HG03159 (cell line): ENCODE data around the gene AHCYL2.

Experiments used
- ATAC-seq: cut with Tn5 transposase; IDR thresholded peaks from one replicate; pipeline ENCODE4 v1.9.1; 2021; ENCODE audit warnings: mild to moderate bottlenecking, moderate library complexity; ENCODE audit not compliant: unreplicated experiment

The AHCYL2 gene

DNA sequence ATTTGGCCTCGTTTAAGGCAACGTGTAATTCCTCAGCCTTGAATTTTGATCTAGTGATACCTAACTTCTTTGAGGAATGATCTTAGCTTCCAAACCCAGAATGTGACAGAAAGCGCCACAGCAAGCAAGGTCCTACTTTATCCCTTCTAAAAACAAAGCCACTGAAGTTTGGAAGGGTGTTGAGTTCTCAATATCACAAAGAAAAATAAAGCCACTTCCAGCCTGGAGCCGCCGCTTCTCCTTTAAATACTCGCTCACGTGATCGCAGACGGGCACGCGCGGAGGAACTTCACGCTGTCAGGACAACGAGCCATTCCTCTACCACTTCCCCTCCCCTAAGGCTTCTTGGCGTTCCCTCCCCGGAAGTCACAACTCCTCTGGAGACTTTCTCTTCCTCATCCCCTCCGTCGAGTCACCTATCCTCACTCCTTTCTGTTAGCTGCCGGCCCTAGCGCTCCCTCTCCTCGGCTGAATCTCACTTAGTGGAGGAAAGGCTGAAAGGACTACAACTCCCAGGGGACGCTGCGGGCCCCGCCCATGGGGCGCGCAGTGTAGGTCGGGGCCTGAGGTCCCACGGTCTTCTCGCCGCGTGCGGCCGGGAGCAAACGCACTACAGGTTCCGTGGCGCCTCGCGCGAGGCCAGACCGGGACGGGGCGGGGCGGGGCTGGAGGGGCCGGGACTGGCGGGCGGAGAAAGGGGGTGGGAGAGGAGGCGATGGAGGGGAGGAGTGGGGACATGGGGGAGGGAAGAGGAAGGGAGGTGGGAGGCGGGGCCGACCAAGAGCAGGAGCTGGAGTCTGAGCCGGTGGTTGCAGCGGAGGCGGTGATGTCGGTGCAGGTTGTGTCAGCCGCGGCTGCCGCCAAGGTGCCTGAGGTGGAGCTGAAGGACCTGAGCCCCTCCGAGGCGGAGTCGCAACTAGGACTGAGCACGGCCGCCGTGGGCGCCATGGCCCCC lies at the start of gene AHCYL2:
Gene AHCYL2 (plus strand): TSS at position 780 of the 955 bp plus-strand sequence.
- peak; percentile 89 for ATAC-seq

DNA sequence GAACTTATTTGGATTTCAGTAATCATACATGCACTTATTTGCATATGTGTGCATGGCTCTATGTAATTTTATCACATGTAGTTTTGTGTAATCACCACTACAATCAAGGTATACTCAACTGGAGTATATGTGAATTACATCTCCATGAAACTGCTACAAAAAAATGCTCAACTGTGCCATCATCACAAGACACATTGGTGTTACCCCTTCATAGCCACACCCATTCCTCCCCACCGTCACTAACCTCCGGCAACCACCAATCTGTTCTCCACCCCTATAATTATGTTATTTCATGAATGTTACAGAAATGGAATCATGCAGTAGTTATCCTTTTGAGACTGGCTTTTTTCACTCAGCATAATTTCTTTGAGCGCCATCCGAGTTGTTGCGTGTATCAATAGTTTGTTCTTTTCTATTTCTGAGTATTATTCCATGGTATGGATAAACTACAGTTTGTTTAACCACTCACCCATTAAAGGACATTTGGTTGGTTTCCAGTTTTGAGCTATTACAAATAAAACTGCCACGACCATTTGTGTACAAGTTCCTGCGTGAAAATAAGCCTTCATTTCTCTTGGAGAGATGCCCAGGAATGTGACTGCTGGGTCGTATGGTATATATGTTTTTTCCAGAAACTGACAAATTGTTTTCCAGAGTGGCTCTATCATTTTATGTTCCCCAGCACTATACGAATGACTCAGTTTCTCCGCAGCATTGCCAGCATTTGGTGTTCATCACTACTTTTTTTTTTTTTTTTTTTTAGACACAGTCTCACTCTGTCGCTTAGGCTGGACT lies 47.7 kb upstream of the AHCYL2 start:
- no peak for ATAC-seq

DNA sequence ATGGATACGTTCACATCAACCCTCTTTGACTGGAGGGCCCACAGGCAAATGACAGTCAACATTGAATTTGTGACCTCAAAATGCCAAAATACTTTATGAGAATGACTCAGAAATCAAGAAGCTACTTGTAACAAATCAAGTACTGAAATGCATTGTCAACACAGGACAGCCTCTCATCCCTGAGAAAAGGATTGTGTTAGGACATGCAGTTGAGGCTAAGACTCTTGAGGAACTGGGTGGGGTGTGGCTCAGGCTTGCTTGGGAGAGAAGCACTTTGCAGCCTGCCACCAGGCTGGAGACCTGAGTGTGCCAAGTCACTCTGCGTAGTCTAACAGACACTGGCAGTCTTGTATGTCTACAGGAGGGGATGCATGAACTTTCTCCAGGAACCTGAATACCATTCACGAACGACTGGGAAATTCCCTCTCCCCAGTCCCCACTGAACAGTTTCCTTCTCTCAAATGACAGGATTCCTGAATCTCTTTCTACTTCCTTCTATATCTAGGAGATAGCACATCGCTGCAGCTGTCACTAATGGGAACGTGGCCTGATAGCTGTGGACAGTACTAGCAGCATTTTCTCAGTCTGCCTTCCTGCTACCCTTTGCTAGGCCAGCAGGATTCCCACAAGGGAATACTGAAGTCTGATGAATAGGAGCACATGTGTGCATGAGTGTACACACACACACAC lies 39.7 kb upstream of the AHCYL2 start:
- no peak for ATAC-seq

DNA sequence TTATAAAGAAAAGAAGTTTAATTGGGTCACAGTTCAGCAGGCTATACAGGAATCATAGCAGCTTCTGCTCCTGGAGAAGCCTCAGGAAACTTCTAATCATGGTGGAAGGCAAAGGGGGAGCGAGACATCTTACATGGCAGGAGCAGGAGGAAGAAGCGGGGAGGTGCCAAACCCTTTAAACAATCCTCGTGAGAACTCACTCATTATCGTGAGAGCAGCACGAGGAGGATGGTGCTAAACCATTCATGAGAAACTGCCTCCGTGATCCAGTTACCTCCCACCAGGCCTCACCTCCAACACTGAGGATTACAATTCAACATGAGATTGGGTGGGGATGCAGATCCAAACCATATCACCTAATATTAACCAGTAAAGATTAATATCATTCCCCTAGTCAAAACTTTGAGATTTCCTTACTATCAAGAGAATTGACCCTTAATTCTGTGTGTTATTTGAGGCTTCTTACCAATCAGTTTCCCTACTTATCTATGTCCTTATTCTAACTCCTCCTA lies 38.0 kb upstream of the AHCYL2 start:
- ATAC-seq, result no peak

DNA sequence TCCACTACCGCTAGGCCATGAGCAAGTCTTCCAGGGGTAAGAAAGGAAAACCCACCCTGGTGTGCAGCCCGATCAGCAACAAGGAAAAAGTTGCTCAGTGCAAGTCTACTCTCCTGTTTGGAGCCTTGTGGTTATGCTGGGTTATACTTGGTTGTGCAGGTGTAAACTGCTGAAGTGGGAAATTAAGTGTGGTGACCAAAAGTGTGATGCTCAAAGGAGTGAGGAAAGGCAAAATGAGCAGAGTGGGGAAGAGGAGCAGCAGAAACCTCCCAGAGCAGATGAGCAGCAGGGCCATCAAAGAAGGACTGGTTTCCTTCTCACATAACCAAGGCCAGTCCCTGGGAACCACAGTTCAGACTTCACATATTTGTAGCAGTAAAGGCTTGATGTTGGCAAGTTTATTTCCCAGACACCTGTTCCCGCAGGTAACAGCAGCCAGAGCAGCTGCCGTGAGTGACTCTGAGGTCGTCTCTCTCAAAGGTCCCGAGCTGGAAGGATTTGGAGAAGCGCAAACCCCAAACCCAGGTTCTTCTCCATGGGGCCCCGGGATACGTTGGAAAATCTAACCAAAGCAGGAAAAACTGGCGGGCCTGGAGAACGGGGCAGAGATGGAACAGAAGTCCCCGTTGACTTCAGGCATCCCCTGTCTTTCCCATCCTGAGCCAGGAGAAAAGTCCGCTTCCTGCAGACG lies 37.0 kb upstream of the AHCYL2 start:
- no peak for ATAC-seq

DNA sequence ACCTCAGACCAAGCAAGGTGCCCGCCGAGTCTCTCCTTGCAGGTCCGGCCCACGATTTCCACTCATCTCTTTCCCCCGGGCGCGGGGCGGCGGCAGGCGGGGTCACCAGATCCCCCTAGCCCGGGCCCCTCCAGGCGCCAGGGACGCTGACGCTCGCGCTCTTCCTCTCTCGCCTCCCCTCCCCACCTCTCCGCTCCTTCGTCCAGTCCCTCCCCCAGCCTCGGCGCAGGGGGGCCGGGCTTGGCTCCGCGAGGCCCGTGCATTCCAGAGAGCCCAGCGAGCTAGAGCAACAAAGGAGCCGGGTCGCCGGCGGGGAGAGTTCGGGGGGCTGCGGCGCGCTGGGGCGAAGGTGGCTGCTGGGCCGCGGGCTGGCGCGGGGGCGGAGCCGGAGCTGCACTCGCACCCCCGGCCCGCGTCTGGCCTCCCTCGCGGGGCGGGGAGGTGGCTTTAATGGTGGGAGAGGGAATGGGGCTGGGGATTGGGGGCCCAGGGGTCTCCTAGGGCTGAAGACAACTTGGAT lies 36.4 kb upstream of the AHCYL2 start, which contains the start of gene SMO:
Gene SMO (plus strand): TSS at position 262 of the 520 bp plus-strand sequence. CDS start 519 bp downstream, outside the sequence.
- ATAC-seq, result no peak

DNA sequence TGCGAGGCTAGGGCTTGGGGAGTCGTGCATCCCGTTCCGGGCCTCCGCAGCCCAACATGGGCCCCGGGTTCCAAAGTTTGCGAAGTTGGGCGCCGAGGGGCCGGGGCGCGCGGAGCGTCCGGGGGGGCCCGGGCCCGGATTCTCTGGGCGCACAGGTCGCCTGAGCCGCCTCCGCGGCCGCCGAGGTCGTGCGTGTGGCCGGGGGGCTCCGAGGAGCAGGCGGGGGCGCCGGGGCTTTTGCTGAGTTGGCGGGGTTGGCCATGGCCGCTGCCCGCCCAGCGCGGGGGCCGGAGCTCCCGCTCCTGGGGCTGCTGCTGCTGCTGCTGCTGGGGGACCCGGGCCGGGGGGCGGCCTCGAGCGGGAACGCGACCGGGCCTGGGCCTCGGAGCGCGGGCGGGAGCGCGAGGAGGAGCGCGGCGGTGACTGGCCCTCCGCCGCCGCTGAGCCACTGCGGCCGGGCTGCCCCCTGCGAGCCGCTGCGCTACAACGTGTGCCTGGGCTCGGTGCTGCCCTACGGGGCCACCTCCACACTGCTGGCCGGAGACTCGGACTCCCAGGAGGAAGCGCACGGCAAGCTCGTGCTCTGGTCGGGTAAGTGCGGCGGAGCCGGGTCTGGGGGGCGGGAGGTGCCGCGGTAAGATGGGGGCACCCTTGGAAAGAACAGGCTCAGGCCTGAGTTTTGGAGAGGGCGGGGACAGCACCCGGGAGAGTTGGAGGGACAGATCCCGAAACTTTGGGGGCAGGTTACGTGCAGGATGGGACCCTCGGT lies 35.8 kb upstream of the AHCYL2 start:
- no peak for ATAC-seq

DNA sequence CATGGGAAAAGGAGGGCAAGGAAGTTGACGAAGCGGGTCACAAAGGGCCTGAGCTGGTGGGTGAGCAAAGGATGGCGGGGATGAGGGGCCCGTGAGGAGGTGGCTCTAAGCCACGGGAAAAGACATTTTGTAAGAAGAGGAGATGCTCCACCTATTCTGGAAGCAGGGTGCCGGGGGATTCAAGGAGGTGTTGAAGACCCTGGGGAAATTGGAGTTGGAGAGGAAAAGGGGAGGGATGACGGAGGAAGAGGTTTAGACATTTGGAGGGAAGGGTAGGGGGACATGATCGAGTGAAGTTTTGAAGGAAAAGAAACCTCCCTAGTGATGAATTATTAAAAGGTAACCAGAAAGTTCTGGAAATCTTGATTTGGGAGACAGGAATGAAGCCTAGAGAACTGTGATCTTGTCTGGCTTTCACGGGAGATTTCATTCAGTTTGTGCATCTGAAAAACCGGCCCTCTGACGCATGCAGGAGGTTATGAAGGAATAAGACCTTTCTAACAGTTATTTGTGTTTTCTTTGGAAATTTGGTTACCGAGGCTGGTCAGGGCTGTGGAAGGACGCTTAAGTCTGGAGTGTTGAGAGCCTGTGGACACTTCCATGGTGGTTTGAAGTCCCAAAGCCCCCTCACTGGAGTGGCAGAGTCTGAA lies 35.0 kb upstream of the AHCYL2 start:
- no peak for ATAC-seq

DNA sequence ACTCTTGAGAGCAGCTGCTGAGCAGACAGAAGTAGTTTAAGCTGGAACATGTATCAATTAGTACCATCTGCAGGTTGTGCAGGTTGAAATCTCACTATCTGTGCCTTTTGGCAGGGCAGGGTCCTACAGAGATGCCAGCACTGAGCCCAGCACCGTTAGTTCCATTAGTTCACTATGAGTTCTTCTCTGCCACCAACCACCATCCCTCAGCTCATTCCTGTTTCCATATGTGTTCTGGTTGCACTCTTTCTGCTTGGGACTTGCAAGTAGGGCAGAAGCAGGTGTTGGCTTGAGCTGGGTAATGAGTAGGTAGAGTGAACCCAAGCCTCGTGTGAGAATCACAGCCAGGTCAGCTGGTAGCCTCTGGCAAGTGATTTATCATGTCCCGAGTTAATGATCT lies 33.6 kb upstream of the AHCYL2 start:
- ATAC-seq, result no peak

DNA sequence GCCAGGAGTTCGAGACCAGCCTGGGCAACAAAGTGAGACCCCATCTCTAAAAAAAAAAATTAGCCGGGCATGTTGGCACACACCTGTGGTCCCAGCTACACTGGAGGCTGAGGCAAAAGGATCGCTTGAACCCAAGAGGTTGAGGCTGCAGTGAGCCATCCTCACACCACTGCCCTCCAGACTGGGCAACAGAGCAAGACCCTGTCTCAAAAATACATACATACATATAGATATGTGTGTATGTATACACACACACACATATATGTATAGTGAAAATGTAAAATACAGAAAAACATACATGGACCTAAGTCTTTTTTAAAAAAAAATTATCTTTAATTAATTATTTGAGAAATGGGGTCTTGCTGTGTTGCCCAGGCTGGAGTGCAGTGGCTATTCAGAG lies 30.9 kb upstream of the AHCYL2 start:
- no peak for ATAC-seq

DNA sequence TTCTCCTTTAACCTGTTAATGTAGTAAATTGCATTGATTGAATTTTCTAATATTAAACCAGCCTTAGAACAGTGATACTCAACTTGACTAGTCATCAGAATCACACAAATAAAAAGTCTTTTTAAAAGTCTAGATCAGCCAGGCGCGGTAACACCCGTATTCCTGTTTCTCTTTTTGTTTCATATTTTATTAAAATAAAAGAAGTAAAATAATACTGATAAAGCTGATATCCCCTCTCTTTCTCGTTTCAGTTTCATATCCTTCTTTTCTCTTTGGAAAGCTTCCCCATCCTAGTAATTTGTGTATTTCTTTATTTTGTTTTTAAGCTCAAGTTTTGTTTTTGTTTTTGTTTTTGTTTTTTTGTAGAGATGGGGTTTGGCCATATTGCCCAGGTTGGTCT lies 27.1 kb upstream of the AHCYL2 start:
- no peak for ATAC-seq

DNA sequence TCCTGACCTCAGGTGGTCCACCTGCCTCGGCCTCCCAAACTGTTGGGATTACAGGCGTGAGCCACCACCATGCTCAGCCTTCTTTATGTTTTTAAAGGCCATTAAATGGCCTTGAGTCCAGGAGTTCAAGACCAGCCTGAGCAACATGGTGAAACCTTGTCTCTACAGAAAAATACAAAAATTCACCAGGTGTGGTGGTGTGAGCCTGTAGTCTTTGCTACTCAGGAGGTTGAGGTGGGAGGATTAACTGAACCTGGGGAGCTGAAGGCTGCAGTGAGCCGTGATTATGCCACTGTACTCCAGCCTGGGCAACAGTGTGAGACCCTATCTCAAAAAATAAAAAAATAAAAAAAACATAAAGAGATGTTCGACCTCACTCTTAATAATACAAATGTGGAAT lies 25.4 kb upstream of the AHCYL2 start:
- ATAC-seq, result no peak

DNA sequence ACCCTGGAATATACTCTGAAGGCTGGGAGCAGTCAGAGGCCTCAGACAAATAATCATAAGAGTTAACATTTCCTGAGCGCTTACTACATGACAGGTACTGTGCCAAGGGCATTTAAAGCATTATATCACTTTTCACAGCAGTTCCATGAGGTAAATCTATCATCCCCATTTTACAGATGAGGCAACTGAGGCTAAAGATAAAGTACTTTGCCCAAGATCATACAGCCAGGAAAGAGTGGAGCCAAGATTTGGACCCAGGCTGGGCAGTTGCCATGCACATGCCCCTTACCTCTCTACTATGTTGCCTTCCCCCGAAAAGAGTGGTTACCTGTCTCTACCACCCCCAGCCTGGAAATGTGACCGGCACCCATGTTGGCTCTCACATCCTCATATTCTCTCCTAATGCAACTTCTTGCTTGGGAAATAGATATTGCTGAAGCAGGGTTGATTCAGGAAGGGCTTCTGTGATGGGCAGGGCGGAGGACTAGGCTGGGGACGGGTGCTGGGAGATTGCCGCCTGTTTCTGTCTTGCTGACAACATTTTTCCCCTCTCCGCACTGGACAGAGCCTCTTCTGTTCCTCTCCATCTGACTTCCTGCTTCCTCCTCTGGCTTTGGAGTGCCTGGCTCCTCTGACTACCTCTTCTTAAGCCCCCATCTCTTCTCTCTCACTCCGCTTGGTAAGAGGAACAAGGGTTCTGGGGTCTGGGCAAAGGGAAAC lies 22.6 kb upstream of the AHCYL2 start:
- no peak for ATAC-seq

DNA sequence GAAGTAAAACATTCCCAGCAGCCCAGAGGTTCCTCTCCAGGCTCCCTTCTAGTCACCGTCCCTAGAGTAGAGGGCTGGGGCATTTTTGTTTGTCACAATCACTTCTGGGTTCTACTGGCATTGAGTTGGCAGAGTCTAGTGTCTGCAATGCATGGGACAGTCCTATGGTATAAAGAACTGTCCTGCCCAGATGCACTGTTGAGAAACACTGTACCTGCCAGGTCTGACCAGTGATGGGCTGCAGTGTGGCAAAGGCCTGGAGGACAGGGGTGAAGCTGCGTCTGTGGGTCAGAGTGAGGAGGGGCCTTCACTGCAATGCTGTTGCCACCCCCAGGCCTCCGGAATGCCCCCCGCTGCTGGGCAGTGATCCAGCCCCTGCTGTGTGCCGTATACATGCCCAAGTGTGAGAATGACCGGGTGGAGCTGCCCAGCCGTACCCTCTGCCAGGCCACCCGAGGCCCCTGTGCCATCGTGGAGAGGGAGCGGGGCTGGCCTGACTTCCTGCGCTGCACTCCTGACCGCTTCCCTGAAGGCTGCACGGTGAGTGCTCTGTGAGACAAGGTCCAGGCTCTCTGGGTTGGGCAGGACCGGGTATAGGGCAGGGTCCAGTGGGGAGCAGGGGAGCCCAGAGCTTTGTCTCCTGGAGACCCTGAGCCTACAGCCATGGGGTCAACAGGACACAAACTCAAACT lies 21.6 kb upstream of the AHCYL2 start:
- no peak for ATAC-seq

DNA sequence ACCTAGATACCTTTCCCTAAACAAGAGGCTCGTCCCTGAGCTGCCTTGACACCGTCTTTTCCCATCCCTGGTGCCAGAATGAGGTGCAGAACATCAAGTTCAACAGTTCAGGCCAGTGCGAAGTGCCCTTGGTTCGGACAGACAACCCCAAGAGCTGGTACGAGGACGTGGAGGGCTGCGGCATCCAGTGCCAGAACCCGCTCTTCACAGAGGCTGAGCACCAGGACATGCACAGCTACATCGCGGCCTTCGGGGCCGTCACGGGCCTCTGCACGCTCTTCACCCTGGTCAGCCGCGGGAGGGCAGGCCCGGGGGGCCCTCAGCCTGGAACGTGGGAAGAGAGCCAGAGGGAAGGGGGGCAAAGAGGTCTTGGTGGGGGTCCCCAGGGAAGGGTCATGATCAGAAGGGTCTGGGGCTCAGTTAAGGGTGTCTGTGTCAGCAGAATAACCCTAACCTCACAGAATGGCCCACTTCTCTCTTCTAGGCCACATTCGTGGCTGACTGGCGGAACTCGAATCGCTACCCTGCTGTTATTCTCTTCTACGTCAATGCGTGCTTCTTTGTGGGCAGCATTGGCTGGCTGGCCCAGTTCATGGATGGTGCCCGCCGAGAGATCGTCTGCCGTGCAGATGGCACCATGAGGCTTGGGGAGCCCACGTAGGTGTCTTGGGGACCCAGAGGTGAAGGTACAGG lies 19.6 kb upstream of the AHCYL2 start:
- no peak for ATAC-seq

DNA sequence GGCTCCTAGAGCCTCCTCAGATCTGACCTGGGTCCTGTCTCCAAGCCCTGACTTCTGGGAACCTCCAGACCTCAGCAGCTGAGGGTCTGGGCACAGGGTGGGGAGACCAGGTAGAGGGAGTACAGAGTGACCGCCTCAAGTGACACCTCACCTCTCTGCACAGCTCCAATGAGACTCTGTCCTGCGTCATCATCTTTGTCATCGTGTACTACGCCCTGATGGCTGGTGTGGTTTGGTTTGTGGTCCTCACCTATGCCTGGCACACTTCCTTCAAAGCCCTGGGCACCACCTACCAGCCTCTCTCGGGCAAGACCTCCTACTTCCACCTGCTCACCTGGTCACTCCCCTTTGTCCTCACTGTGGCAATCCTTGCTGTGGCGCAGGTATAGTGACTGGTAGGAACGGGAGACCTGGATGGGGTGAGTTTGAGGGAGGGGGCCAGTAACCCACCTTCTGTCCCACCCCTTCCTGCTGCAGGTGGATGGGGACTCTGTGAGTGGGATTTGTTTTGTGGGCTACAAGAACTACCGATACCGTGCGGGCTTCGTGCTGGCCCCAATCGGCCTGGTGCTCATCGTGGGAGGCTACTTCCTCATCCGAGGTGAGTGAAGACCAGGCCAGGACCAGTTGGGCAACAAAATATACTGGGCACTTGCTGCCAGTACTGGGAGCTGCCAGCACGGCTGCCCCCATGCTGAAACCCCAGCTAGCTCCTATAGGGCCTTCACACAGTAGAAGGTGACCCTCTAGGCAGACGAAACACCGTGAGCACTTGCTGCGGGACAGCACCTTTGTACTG lies 18.6 kb upstream of the AHCYL2 start:
- no peak for ATAC-seq
